HuH-7 (cell line): Measurements from ENCODE around the gene PPP1R3G.
"Not testable (repeated sequence)": the region's sequence is repeated elsewhere in the genome, so short reads cannot be mapped to it uniquely, and the experiment has no call there.

Experiments used
- DNase-seq: peaks from one replicate; pipeline ENCODE4 v3.0.0; 2011; ENCODE audit warnings: low spot score

The PPP1R3G gene

GRCh38 chr6:5084781-5085647, at the start of gene PPP1R3G:
PPP1R3G (plus strand) TSS chr6:5085341; CDS start chr6:5085486, 145 bp downstream.
- DNase-seq: peak; percentile 51

GRCh38 chr6:5036269-5036668, 48.9 kb upstream of the PPP1R3G start:
- peak; percentile 21 for DNase-seq

GRCh38 chr6:5041955-5042354, 43.2 kb upstream of the PPP1R3G start:
- no peak for DNase-seq

- DNase-seq: no peak
Observed at GRCh38 chr6:5042436-5042835, 42.7 kb upstream of the PPP1R3G start.

- no peak for DNase-seq
Observed at GRCh38 chr6:5044866-5045265, 40.3 kb upstream of the PPP1R3G start.

GRCh38 chr6:5045416-5045815, 39.7 kb upstream of the PPP1R3G start:
- DNase-seq: no peak

- no peak for DNase-seq
Observed at GRCh38 chr6:5046430-5046829, 38.7 kb upstream of the PPP1R3G start.

GRCh38 chr6:5050009-5050408, 35.1 kb upstream of the PPP1R3G start:
- DNase-seq: no peak

- DNase-seq: no peak
Observed at GRCh38 chr6:5051394-5051793, 33.7 kb upstream of the PPP1R3G start.

GRCh38 chr6:5053038-5053437, 32.1 kb upstream of the PPP1R3G start:
- DNase-seq: no peak

- DNase-seq: no peak
Observed at GRCh38 chr6:5053864-5054244, 31.3 kb upstream of the PPP1R3G start.

- no peak for DNase-seq
Observed at GRCh38 chr6:5054245-5054873, 30.8 kb upstream of the PPP1R3G start.

GRCh38 chr6:5055118-5055517, 30.0 kb upstream of the PPP1R3G start:
- DNase-seq: no peak

- no peak for DNase-seq
Observed at GRCh38 chr6:5058254-5058653, 26.9 kb upstream of the PPP1R3G start.

GRCh38 chr6:5059036-5059896, 25.9 kb upstream of the PPP1R3G start:
- no peak for DNase-seq

GRCh38 chr6:5060439-5060838, 24.7 kb upstream of the PPP1R3G start:
- not testable (repeated sequence) for DNase-seq

- DNase-seq: no peak
Observed at GRCh38 chr6:5061152-5061551, 24.0 kb upstream of the PPP1R3G start.

GRCh38 chr6:5063617-5064016, 21.5 kb upstream of the PPP1R3G start:
- no peak for DNase-seq

- DNase-seq: no peak
Observed at GRCh38 chr6:5066456-5067093, 18.6 kb upstream of the PPP1R3G start.

- no peak for DNase-seq
Observed at GRCh38 chr6:5067305-5067704, 17.8 kb upstream of the PPP1R3G start.

- peak; percentile 50 for DNase-seq
Observed at GRCh38 chr6:5068153-5068751, 16.9 kb upstream of the PPP1R3G start.

GRCh38 chr6:5071216-5071615, 13.9 kb upstream of the PPP1R3G start:
- DNase-seq: no peak
